Mesangial cell (primary cell): ENCODE measurements around the gene FAM120A. TPM values are rescaled to one million over a fixed set of nuclear protein-coding genes. Genes with fewer than 3 reads are reported as not detected.

Experiments used
- total RNA-seq: library from RNA; depleted of rRNA; stranded (reverse); fragments of >200 nt; gene quantifications from 2 replicates; pipeline ENCODE4 v1.2.3, GENCODE V29; 2015

FAM120A gene
- 78.7 and 84.4 TPM in 2 replicates for total RNA-seq

GRCh38 chr9:93450945-93451815 lies at the start of gene FAM120A:
Gene FAM120A (plus strand): TSS chr9:93451685. CDS start chr9:93451916, 231 bp downstream.

GRCh38 chr9:93453047-93453914 lies 1.8 kb downstream of the FAM120A start, which contains the start of gene FAM120AOS:
Gene FAM120AOS (minus strand): TSS chr9:93453581. CDS start chr9:93452709, 872 bp downstream.

GRCh38 chr9:93576258-93577077 lies 125.0 kb downstream of the FAM120A start, which contains the start of gene PHF2:
Gene PHF2 (plus strand): TSS chr9:93576584. CDS start chr9:93576774, 190 bp downstream.

Other genes with a start within 250 kb of the FAM120A start
- 26.2 and 29.8 TPM in 2 replicates for gene FAM120AOS, start 1.9 kb downstream of the FAM120A start, total RNA-seq
- 13.2 and 15.3 TPM in 2 replicates for gene PHF2, start 124.9 kb downstream of the FAM120A start, total RNA-seq